Transverse colon (tissue), 3 donors: ENCODE measurements around the gene PDE8A.

Source experiments
- EP300 ChIP-seq: sonication (generic); formaldehyde crosslinking; IDR thresholded peaks from one replicate; pipeline ENCODE4 v1.6.1; 2017; ENCODE audit warnings: antibody characterized with exemption, low read depth
- POLR2A ChIP-seq: fragments of 450-650 bp; IDR thresholded peaks from one replicate; pipeline ENCODE4 v1.6.1; 2016; ENCODE audit warnings: antibody characterized with exemption, mild to moderate bottlenecking, moderate library complexity
- TF ChIP-seq, protein P1 (sequence below), 5 experiments: fragments of 200-600 bp in 3 of 5; fragments of 450-650 bp in 2 of 5; sonication (generic) in 3 of 5; IDR thresholded peaks; 1 replicate in 2 of 5; 2 replicates in 3 of 5; pipeline ENCODE4 v1.5.1; 2016 to 2017; ENCODE audit warnings: antibody characterized with exemption in 5 of 5, inconsistent platforms in 3 of 5, mild to moderate bottlenecking in 2 of 5, moderate library complexity in 1 of 5

DNA sequence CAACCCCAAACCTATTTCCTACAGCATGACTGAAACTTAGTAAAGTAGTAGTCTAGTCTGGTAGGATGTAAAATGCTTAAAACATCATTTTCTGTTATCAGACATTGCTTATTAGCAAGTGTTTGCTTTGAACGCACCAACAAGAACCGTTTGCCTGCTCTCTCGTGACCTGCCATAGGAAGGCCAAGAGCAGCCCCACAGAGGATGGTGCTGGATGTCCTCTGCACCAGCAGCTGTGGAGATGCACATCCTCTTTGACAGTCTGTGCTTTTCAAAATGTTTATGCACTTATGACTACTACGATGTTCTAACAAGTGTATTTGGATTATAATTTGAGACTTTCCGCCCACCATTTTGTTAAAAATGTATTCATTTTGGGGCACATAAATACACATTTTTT is 59.6 kb downstream of the PDE8A start:
- TF ChIP-seq EP300 (no peak), POLR2A (no peak)
- TF ChIP-seq, protein P1, sequence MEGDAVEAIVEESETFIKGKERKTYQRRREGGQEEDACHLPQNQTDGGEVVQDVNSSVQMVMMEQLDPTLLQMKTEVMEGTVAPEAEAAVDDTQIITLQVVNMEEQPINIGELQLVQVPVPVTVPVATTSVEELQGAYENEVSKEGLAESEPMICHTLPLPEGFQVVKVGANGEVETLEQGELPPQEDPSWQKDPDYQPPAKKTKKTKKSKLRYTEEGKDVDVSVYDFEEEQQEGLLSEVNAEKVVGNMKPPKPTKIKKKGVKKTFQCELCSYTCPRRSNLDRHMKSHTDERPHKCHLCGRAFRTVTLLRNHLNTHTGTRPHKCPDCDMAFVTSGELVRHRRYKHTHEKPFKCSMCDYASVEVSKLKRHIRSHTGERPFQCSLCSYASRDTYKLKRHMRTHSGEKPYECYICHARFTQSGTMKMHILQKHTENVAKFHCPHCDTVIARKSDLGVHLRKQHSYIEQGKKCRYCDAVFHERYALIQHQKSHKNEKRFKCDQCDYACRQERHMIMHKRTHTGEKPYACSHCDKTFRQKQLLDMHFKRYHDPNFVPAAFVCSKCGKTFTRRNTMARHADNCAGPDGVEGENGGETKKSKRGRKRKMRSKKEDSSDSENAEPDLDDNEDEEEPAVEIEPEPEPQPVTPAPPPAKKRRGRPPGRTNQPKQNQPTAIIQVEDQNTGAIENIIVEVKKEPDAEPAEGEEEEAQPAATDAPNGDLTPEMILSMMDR (IDR thresholded peaks at IDR 0.05), result no peak
